Kasumi-1 (cell line): ENCODE results near the gene AIG1.

Source experiments
- DNase-seq, 2 experiments: peaks; one replicate each; lab custom pipeline; 2025; lab: John Stamatoyannopoulos, UW

The AIG1 gene

GRCh38 chr6:143197377-143197776 is 136.7 kb downstream of the AIG1 start:
- DNase-seq = no peak

- no peak for DNase-seq
Observed at GRCh38 chr6:143198312-143198711, 137.6 kb downstream of the AIG1 start.

GRCh38 chr6:143199291-143199690 is 138.6 kb downstream of the AIG1 start:
- no peak for DNase-seq

GRCh38 chr6:143200167-143200770 is 139.6 kb downstream of the AIG1 start:
- peak in 1 of 2 experiments; percentile 11 for DNase-seq

GRCh38 chr6:143204045-143204444 is 143.4 kb downstream of the AIG1 start:
- no peak for DNase-seq

- DNase-seq = no peak
Observed at GRCh38 chr6:143205131-143205535, 144.4 kb downstream of the AIG1 start.

GRCh38 chr6:143205585-143205984 is 144.9 kb downstream of the AIG1 start:
- DNase-seq = no peak

GRCh38 chr6:143205991-143206390 is 145.3 kb downstream of the AIG1 start:
- no peak for DNase-seq

GRCh38 chr6:143206550-143206949 is 145.9 kb downstream of the AIG1 start:
- DNase-seq = no peak

- no peak for DNase-seq
Observed at GRCh38 chr6:143210420-143210819, 149.7 kb downstream of the AIG1 start.

- no peak for DNase-seq
Observed at GRCh38 chr6:143213859-143214376, 153.2 kb downstream of the AIG1 start.

- no peak for DNase-seq
Observed at GRCh38 chr6:143215363-143215762, 154.7 kb downstream of the AIG1 start.

- no peak for DNase-seq
Observed at GRCh38 chr6:143215771-143216170, 155.1 kb downstream of the AIG1 start.

- DNase-seq = no peak
Observed at GRCh38 chr6:143218233-143218632, 157.5 kb downstream of the AIG1 start.

GRCh38 chr6:143221698-143222097 is 161.0 kb downstream of the AIG1 start:
- DNase-seq = no peak

GRCh38 chr6:143222310-143222709 is 161.6 kb downstream of the AIG1 start:
- no peak for DNase-seq

- no peak for DNase-seq
Observed at GRCh38 chr6:143222801-143223231, 162.1 kb downstream of the AIG1 start.

- DNase-seq = no peak
Observed at GRCh38 chr6:143223895-143224294, 163.2 kb downstream of the AIG1 start.

- DNase-seq = no peak
Observed at GRCh38 chr6:143224516-143224915, 163.8 kb downstream of the AIG1 start.

- DNase-seq = no peak
Observed at GRCh38 chr6:143225929-143226328, 165.2 kb downstream of the AIG1 start.

- no peak for DNase-seq
Observed at GRCh38 chr6:143227675-143228074, 167.0 kb downstream of the AIG1 start.

- DNase-seq = no peak
Observed at GRCh38 chr6:143229400-143229799, 168.7 kb downstream of the AIG1 start.

- peak; percentile 1 to 25 for DNase-seq
Observed at GRCh38 chr6:143232849-143233248, 172.2 kb downstream of the AIG1 start.
